Fibroblast of mammary gland (primary cell): ENCODE data around the gene CHST1.

ENCODE experiments used
- DNase-seq: peaks from one replicate; pipeline ENCODE4 v3.0.0-alpha.2; 2010; ENCODE audit warnings: low read depth
- H3K4me3 ChIP-seq: 2 replicates; pipeline ENCODE4 v1.5.1; 2011; ENCODE audit warnings: low read depth, mild to moderate bottlenecking, low read length, moderate library complexity; ENCODE audit not compliant: control insufficient read depth
- TF ChIP-seq, protein P1 (sequence below): conservative IDR thresholded peaks from 2 replicates; pipeline ENCODE4 v1.5.1; 2011; ENCODE audit warnings: low read depth, low read length, inconsistent platforms; ENCODE audit not compliant: control insufficient read depth, insufficient read depth

Gene CHST1

GRCh38 chr11:45684440-45684839 lies 19.0 kb upstream of the CHST1 start:
- TF ChIP-seq, protein P1, sequence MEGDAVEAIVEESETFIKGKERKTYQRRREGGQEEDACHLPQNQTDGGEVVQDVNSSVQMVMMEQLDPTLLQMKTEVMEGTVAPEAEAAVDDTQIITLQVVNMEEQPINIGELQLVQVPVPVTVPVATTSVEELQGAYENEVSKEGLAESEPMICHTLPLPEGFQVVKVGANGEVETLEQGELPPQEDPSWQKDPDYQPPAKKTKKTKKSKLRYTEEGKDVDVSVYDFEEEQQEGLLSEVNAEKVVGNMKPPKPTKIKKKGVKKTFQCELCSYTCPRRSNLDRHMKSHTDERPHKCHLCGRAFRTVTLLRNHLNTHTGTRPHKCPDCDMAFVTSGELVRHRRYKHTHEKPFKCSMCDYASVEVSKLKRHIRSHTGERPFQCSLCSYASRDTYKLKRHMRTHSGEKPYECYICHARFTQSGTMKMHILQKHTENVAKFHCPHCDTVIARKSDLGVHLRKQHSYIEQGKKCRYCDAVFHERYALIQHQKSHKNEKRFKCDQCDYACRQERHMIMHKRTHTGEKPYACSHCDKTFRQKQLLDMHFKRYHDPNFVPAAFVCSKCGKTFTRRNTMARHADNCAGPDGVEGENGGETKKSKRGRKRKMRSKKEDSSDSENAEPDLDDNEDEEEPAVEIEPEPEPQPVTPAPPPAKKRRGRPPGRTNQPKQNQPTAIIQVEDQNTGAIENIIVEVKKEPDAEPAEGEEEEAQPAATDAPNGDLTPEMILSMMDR: no peak
- DNase-seq: no peak

DNA sequence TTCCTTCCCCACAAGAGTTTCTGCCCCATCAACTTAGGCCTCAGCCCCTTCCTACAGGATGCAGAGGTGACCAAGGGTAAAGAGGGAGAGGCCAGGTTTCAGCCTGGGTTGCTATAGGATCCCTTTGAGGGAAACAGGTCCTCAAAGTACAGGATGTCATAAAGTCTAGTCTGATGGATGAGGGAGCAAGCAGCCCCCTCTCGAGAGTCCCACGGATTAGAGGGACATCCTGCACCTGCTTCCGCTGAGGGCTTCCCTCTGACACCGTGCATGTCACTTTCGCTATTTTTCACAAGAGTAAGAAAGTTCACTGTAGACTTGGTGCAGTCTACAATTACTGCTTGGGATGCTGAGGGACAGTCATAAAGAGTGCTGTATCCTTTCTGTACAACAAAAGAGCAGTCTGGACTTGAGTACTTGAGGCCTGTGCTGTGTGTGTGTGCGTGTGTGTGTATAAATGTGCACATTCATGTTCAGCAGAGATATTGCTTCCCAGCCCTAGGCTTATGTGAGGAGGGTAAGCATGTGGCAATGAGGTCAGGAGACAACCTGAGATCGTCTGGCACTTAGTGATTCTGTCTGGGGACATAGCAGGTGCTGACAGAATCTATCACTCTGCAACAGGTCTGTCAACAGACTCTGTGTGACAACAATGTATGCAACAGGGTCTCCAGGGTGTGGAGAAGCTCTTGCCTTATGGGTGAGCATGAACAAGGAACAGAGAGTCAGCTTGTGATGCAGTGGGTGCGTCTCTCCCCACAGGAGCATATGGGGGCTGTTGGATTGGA lies 18.0 kb upstream of the CHST1 start:
- TF ChIP-seq, protein P1: no peak
- no peak overlapping the region for H3K4me3 ChIP-seq
- DNase-seq: no peak

More at GRCh38 chr11:45684440-45684839, 19.0 kb upstream of the CHST1 start:
- H3K4me3 ChIP-seq: no peak overlapping the region

- TF ChIP-seq, protein P1: no peak
- no peak overlapping the region for H3K4me3 ChIP-seq
- DNase-seq: no peak
Observed at GRCh38 chr11:45679806-45680205, 14.4 kb upstream of the CHST1 start.

DNA sequence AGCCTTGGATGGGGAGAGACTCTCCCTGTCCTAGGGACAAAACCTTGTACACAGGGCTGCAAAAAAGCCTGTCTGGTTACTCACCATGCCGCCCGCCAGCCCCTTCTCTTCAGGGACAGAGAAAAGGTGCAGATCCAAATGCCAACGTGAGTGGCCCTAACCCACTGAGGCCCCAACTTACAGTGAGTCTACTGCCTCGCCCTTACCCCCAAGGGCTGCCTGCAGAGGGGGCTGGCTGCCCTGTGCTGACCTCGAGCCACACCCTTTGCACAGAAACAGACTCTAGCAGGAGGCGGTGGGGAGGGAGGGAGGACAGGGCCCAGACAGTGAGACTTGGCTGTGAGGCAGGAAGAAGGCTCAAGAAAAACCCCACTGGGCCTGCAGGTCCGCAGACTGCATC lies 13.6 kb upstream of the CHST1 start:
- DNase-seq: no peak
- TF ChIP-seq, protein P1: no peak
- no peak overlapping the region for H3K4me3 ChIP-seq

GRCh38 chr11:45677770-45678512 lies 12.5 kb upstream of the CHST1 start:
- H3K4me3 ChIP-seq: no peak overlapping the region
- TF ChIP-seq, protein P1: no peak
- DNase-seq: no peak

DNA sequence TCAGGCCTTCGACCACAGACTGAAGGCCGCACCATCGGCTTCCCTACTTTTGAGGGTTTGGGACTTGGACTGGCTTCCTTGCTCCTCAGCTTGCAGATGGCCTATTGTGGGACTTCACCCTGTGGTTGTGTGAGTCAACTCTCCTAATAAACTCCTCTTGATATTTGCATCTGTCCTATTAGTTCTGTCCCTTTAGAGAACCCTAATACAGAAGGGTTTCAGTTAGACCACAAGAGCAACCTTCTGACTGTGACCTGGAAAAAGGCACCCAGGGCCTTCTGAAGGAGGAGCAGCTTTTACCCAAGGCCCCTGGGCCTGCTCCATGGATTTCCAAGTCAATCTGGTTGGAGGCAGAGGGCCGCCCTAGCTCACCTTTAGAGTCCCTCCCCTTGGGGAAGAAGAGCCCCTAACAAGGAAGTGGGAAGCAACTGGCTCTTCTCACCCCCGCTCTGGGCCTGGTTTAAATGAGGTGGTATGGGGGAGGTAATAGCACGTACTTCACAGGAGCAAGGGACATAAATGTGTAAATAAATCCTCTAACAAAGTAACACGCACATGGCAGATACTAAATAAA lies 11.2 kb upstream of the CHST1 start:
- DNase-seq: no peak

More for the DNA sequence above, 11.2 kb upstream of the CHST1 start:
- TF ChIP-seq, protein P1: no peak
- no peak overlapping the region for H3K4me3 ChIP-seq
